Measurements from ENCODE around the gene ATF7.
"Not testable (repeated sequence)": the region's sequence is repeated elsewhere in the genome, so short reads cannot be mapped to it uniquely, and the experiment has no call there.

Gene ATF7

DNA sequence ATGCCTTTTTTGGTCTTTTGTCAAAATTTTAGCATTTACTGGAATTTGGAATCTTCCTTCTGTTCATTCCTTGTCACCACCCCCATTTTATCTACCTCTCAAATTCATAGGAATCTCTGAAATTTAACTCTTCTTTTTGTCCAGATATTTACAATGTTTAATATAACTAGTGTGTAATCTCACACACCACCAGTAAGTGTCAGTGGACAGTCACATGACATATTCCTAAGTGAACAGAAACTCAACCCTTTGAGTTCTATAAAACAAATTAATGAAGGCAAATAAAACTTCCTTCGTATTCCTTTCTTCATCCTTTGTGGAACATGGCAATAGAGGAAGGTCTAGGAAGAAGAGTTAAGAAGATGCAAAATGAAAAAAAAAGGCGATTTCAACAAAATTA is 26.6 kb downstream of the ATF7 start:
- Histone ChIP-seq H3K9me3 (ENCODE audit: control insufficient read depth, insufficient read depth, low read length) (no peaks in the 10 kb centered on the region), H3K4me1 (ENCODE audit: insufficient read depth, low read length) (peaks cover 8% of the 10 kb centered on the region; the same call in 1 of the 2 replicates), H3K36me3 (ENCODE audit: insufficient read depth, low read length) (no peaks in the 10 kb centered on the region), H3K9ac (ENCODE audit: low read depth, low read length) (no peak overlapping the region)

DNA sequence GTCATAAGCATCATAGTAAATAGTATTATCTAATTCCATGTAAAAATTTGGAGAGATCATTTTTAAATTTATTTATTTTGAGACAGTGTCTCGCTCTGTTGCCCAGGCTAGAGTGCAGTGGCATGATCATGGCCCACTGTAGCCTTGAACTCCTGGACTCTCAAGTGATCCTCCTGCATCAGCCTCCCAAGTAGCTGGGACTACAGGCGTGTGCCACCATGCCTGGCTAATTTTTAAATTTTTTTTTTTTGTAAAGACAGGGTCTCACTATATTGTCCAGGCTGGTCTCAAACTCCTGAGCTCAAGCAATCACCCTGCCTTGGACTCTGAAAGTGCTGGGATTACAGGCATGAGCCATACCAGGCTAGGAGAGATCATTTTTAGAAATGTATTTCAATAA is 27.2 kb downstream of the ATF7 start:
- not testable (repeated sequence) for H3K36me3 ChIP-seq (ENCODE audit: insufficient read depth, low read length); H3K4me1 ChIP-seq (ENCODE audit: insufficient read depth, low read length); H3K9me3 ChIP-seq (ENCODE audit: control insufficient read depth, insufficient read depth, low read length); H3K9ac ChIP-seq (ENCODE audit: low read depth, low read length)

DNA sequence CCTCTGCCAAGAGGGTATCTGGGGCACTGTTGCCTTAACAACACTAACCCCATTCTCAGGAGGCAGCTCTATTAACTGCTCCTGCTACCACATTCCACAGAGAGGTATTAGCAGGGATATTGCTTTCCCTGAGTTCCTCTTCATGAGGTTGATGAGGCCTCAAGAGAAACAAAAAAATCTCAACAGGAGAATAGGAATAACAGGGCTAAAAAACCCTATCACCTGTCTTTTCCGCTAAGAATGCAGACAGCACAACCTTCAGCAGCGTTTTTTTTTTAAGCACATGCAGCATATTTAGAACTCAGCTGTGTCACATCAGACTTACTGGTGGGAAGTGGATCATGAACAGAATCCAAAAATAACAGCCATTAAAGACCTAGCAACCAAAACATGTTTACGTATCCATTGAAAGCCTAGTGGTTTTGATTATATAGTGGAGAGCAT is 29.2 kb downstream of the ATF7 start:
- H3K36me3 ChIP-seq (ENCODE audit: insufficient read depth, low read length) = no peaks in the 10 kb centered on the region
- no peak overlapping the region for H3K9ac ChIP-seq (ENCODE audit: low read depth, low read length)
- H3K9me3 ChIP-seq (ENCODE audit: control insufficient read depth, insufficient read depth, low read length) = no peaks in the 10 kb centered on the region
- peaks cover 2% of the 10 kb centered on the region; the same call in 1 of the 2 replicates for H3K4me1 ChIP-seq (ENCODE audit: insufficient read depth, low read length)

DNA sequence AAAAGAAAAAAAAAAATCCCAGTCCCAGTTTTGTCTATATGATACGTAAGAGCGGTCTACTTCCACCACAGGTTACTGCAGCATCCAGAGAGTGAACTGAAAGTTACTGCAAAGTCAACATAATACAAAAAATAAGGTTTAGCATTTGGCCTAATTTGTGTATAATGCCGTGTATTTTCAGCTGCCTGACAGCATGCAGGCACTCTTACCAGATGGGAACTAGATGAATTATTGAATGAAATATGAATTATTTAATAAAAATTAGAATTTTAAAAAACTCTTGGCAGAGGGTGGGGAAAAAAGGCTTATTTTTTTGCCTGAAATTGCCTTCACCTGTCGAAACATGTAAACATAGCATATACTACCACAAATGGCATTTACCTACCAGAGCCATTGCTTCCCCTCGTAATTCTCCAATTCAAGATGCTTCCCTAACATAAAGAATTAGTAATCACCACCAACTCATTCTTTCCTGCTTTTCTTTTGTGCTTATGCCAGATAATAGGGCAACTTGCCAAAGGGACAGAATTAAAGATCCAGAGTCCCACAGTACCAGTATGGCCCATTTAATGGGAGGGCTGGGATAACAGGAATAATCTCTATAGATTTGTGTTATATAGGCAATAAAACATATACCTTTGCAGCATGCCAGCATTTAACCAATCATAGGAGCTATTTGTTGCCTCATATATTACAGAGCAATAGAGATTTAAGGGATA is 31.1 kb downstream of the ATF7 start:
- no peaks in the 10 kb centered on the region for H3K36me3 ChIP-seq (ENCODE audit: insufficient read depth, low read length)
- no peaks in the 10 kb centered on the region for H3K9me3 ChIP-seq (ENCODE audit: control insufficient read depth, insufficient read depth, low read length)
- H3K9ac ChIP-seq (ENCODE audit: low read depth, low read length) = no peak overlapping the region
- H3K4me1 ChIP-seq (ENCODE audit: insufficient read depth, low read length) = peaks cover 10% of the 10 kb centered on the region; the same call in 1 of the 2 replicates

DNA sequence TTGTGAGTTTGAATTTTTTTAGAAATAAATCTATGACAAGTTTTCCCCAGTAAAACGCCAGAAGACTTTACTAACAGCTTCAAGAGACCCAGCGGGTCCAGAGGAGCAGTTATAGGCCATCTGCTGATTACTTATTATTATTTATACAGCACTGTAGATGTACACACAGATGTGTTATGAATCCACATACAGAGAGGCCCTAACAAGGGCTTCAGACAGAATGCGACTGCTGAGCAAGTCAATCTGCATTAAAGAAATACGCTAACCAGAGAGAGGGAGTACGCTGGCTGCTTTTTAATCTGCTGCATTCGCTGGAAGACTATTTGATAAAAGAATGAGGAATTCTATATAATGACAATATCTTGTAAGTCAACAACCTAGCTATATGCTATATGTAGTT is 32.5 kb downstream of the ATF7 start:
- H3K9ac ChIP-seq (ENCODE audit: low read depth, low read length) = no peak overlapping the region
- H3K4me1 ChIP-seq (ENCODE audit: insufficient read depth, low read length) = peaks cover 10% of the 10 kb centered on the region; the same call in 1 of the 2 replicates

DNA sequence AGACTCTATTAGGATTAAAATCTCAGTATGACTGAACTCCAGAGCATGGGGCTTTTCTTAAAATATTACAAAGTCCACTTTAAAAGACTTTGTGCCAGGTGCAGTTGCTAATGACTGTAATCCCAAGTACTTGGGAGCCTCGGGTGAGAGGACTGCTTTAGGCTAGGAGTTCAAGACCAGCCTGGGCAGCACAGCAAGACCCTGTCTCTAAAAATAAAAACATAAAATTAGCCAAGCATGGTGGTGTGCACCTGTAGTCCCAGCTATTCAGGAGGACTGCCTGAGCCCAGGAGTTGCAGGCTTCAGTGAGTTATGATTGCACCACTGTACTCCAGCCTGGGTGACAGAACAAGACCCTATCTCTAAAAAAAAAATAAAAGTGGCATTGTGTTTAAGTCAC is 33.2 kb downstream of the ATF7 start:
- H3K4me1 ChIP-seq (ENCODE audit: insufficient read depth, low read length) = peaks cover 10% of the 10 kb centered on the region; the same call in 1 of the 2 replicates
- H3K9ac ChIP-seq (ENCODE audit: low read depth, low read length) = no peak overlapping the region
- H3K36me3 ChIP-seq (ENCODE audit: insufficient read depth, low read length) = no peaks in the 10 kb centered on the region
- H3K9me3 ChIP-seq (ENCODE audit: control insufficient read depth, insufficient read depth, low read length) = no peaks in the 10 kb centered on the region

More for the DNA sequence above, 32.5 kb downstream of the ATF7 start:
- Histone ChIP-seq H3K36me3 (ENCODE audit: insufficient read depth, low read length) (no peaks in the 10 kb centered on the region), H3K9me3 (ENCODE audit: control insufficient read depth, insufficient read depth, low read length) (no peaks in the 10 kb centered on the region)

DNA sequence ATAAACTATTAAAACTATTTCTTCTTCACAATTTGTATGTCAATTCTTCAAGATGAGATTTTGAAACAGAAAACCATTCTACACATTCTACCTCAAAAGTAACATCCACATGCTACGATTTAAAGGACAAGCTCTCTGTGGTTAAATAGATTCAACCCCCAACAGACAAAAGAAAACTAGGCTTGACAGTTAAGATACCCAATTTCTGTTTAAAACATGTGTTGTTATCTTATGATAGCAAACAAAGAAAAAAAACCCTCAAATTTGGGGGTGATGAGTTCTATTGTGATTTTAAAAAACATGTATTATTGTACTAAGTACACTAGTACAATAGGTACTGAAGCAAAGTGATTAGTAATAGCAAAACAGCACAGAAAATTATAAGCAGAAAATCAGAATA is 33.8 kb downstream of the ATF7 start:
- no peak overlapping the region for H3K9ac ChIP-seq (ENCODE audit: low read depth, low read length)
- H3K9me3 ChIP-seq (ENCODE audit: control insufficient read depth, insufficient read depth, low read length) = no peaks in the 10 kb centered on the region
- H3K4me1 ChIP-seq (ENCODE audit: insufficient read depth, low read length) = peaks cover 10% of the 10 kb centered on the region; the same call in 1 of the 2 replicates
- no peaks in the 10 kb centered on the region for H3K36me3 ChIP-seq (ENCODE audit: insufficient read depth, low read length)

DNA sequence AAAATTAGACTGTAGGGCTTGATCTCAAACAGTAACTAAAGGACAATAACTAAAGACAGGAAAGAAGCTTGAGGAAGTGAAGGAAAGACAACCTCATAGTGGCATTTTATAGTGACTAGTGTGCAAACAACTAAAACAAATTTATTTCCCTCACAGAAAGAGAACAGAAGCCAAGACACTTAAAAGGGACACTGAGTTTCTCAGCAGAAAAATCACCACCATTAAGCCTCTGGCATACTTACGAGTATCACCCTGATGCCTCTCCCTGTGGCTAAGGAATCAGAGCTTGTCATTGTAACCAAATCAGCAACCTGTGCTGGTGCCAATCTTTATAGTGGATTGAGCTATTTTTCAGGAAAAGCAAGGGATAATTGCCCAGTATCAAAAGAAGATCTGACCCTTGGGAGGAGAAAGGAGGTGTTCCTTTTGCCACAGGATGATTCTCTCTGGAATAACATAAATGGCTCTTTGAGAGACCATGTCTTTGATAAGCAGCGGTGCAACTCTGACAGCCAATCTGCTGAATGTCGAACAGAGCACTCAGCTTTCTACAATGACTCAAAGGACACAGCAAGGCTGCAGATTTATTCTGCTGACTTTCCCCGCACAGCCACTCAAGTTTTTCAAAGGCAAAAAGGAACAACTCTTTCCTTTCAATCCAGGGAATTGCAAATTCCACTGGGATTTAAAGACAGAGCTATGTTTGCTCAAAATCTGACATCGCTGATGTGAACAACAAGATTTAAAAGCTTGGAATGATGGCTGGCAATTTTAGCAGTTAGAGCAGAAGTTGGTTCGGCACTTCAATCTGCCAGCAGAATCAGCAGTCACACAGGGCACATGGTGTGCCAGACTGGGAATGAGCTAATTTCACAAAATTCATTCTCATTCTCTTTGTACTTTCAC is 34.6 kb downstream of the ATF7 start:
- no peaks in the 10 kb centered on the region for H3K36me3 ChIP-seq (ENCODE audit: insufficient read depth, low read length)
- H3K9ac ChIP-seq (ENCODE audit: low read depth, low read length) = no peak overlapping the region
- no peaks in the 10 kb centered on the region for H3K9me3 ChIP-seq (ENCODE audit: control insufficient read depth, insufficient read depth, low read length)
- peaks cover 10% of the 10 kb centered on the region; the same call in 1 of the 2 replicates for H3K4me1 ChIP-seq (ENCODE audit: insufficient read depth, low read length)

DNA sequence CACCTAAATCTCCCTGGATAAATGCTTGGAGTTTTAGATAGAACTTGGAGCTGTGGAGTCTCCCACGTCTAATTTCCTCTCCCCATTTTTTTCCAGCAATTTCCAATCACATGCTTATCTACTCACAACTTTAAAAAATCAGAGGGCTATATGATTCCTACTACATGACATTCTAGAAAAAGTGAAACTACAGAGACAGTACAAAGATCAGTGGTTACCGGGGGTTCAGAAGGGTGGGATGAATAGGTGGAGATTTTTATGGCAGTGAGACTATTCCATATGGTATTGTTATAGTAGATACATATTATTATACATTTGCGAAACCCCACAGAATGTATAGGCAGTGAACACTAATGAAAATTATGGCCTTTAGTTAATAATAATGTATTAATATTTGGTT is 35.5 kb downstream of the ATF7 start:
- H3K36me3 ChIP-seq (ENCODE audit: insufficient read depth, low read length) = no peaks in the 10 kb centered on the region
- no peak overlapping the region for H3K9ac ChIP-seq (ENCODE audit: low read depth, low read length)
- H3K4me1 ChIP-seq (ENCODE audit: insufficient read depth, low read length) = peaks cover 10% of the 10 kb centered on the region; the same call in 1 of the 2 replicates
- H3K9me3 ChIP-seq (ENCODE audit: control insufficient read depth, insufficient read depth, low read length) = no peaks in the 10 kb centered on the region

DNA sequence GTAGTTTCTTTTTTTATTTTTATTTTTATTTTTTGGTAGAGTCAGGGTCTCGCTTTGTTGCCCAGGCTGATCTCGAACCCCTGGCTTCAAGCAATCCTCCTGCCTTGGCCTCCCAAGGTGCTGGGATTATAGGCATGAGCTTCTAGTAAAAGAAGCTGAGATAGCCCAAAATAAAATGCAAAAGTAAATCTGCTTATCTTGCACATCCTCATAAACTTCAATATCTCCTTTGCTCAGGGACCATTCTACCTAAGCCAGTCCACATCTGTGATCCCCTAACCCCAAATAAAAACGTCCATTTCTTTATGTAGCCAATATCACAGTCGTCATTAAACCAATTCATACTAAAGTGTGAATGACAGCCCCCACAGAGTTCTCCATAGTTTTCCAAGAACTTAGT is 36.3 kb downstream of the ATF7 start:
- H3K9me3 ChIP-seq (ENCODE audit: control insufficient read depth, insufficient read depth, low read length) = no peaks in the 10 kb centered on the region
- no peaks in the 10 kb centered on the region for H3K36me3 ChIP-seq (ENCODE audit: insufficient read depth, low read length)
- H3K4me1 ChIP-seq (ENCODE audit: insufficient read depth, low read length) = peaks cover 10% of the 10 kb centered on the region; the same call in 1 of the 2 replicates
- H3K9ac ChIP-seq (ENCODE audit: low read depth, low read length) = no peak overlapping the region

DNA sequence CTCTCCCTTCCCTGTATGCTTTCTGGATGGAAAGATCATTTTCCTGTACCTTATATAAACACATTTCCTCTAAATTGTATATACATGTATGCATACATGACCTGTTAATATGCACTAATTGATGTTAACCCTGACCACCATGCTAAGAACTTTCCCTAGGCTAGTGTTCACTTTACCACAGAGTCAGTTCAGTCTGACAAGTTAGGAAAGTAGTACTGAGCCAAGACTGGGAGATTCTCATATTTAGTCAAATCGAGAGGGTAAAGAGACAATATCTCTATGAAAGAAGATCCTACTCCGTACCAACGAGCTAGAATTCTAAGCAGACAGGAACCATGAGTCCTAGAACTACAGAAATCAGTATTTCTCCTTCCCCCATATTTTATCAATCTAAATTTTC is 36.8 kb downstream of the ATF7 start:
- Histone ChIP-seq H3K4me1 (ENCODE audit: insufficient read depth, low read length) (peaks cover 10% of the 10 kb centered on the region; the same call in 1 of the 2 replicates), H3K9ac (ENCODE audit: low read depth, low read length) (no peak overlapping the region), H3K9me3 (ENCODE audit: control insufficient read depth, insufficient read depth, low read length) (no peaks in the 10 kb centered on the region), H3K36me3 (ENCODE audit: insufficient read depth, low read length) (no peaks in the 10 kb centered on the region)

DNA sequence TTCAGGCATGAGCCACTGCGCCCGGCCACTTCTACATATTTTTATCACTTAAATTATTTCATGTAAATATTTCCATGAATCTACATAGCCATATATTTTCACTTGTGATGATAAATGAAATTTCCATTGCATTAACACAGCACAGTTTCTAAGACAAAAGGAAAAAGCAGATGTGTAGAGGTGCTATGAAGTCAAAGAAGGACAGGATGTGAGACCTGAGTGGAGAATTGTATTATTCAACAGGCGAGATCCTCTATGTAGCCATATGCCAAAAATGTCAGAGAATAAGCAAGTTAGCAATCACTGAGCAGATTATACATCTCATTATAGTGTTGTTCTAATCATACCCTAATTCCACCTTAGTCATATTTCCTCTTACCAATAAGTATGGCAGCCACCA is 38.1 kb downstream of the ATF7 start:
- no peak overlapping the region for H3K9ac ChIP-seq (ENCODE audit: low read depth, low read length)
- H3K9me3 ChIP-seq (ENCODE audit: control insufficient read depth, insufficient read depth, low read length) = peaks cover 4% of the 10 kb centered on the region; the same call in 1 of the 2 replicates
- peaks cover 10% of the 10 kb centered on the region; the same call in 1 of the 2 replicates for H3K4me1 ChIP-seq (ENCODE audit: insufficient read depth, low read length)
- H3K36me3 ChIP-seq (ENCODE audit: insufficient read depth, low read length) = no peaks in the 10 kb centered on the region

DNA sequence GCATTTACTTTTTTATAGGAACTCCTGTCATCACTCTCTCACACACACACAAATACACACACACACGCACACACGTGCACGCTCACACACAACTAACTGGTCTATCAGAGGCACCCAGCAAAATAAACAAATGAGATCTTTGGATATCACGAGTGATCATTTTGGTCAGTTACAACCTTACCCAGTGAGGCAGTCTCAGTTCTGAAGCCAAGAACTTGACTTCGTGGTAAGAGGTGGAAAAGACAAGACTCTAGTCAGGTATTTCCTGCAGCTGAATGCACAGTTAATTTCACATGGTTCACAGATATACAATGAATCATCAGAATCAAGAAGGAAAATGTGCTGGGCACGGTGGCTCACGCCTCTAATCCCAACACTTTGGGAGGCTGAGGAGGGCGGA is 39.4 kb downstream of the ATF7 start:
- Histone ChIP-seq H3K4me1 (ENCODE audit: insufficient read depth, low read length) (peaks cover 6% of the 10 kb centered on the region; the same call in 1 of the 2 replicates), H3K9me3 (ENCODE audit: control insufficient read depth, insufficient read depth, low read length) (peaks cover 4% of the 10 kb centered on the region; the same call in 1 of the 2 replicates), H3K9ac (ENCODE audit: low read depth, low read length) (no peak overlapping the region), H3K36me3 (ENCODE audit: insufficient read depth, low read length) (no peaks in the 10 kb centered on the region)

DNA sequence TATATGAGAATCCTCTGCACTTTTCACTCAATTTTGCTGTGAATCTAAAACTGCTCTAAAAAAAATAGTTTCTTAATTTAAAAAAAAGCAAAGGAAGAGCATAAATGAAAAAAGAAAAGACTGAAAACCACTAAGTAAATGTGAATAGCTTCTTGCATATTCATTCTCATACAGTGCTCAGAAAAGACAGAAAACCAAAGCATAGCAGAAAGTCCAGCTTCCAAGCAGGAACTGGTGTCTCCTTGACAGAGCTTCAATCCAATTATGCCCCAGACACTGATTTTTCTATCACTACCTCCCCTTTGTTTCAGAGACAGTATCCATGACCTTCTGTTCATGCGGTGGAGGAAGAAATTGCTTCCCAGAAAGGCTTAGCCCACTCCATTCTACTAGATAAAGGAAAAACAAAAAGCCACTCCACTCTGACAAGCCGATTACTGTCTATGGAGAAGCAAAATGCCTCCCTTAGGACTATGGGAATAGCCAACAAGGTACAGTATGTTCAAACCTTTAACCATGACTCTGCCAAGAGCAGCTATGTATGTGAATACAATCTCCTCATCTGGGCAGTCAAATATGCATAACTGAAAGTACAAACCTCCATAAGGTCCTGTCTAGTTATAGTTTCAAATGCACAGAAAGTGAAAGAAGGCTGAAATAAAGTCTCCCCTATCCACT is 40.6 kb downstream of the ATF7 start:
- Histone ChIP-seq H3K4me1 (ENCODE audit: insufficient read depth, low read length) (no peaks in the 10 kb centered on the region), H3K9ac (ENCODE audit: low read depth, low read length) (no peak overlapping the region), H3K36me3 (ENCODE audit: insufficient read depth, low read length) (no peaks in the 10 kb centered on the region), H3K9me3 (ENCODE audit: control insufficient read depth, insufficient read depth, low read length) (peaks cover 4% of the 10 kb centered on the region; the same call in 1 of the 2 replicates)

Data from ES-I3 (cell line).